K562 (cell line): ENCODE results near the gene PHF20. TPM values are rescaled to one million over a fixed set of nuclear protein-coding genes. Genes with fewer than 3 reads are reported as not detected.

Experiments
- ATAC-seq: fragments of 200-7000 bp; cut with Tn5 transposase; 3 replicates; pipeline ENCODE4 v1.9.1; 2020; ENCODE audit warnings: moderate library complexity
- BruUV-seq: library from RNA; stranded (reverse); fragments of 400-500 nt; replicated peaks from 2 replicates; lab custom pipeline; 2021; lab: Mats Ljungman, UMichigan
- CTCF ChIA-PET: fragments of 300-600 bp; formaldehyde crosslinking; extraction: SDS; loops from one replicate; lab custom pipeline; 2021; ENCODE audit warnings: low intra/inter-chr PET ratio; lab: Yijun Ruan, JAX
- POLR2A ChIA-PET: fragments of 300-600, 350-650 bp; sonication (Branson Sonifier 250); formaldehyde crosslinking; extraction: SDS; loops from one replicate; lab custom pipeline; 2021; ENCODE audit warnings: antibody characterized with exemption, inconsistent platforms; lab: Yijun Ruan, JAX
- DNase-seq, 4 experiments: peaks; one replicate each; pipeline versions ENCODE4 v3.0.0 to v3.0.0-alpha.2; 2011 to 2018; ENCODE audit warnings: low spot score in 3 of 4, mixed read lengths in 3 of 4; ENCODE audit errors: extremely low read depth in 1 of 4
- FAIRE-seq: peaks from 2 replicates; lab custom pipeline; 2011; peaks lifted over from hg19 to GRCh38; lab: Jason Lieb, UNC
- H2AFZ ChIP-seq: 2 replicates; pipeline ENCODE4 v1.6.0; 2011; ENCODE audit warnings: low read depth, low read length, control low read depth, inconsistent platforms
- H3K27ac ChIP-seq: fragments of 200-600 bp; 3 replicates; pipeline ENCODE4 v1.8.0; 2011; ENCODE audit warnings: low read depth, mild to moderate bottlenecking, control low read depth, inconsistent platforms, low read length, moderate library complexity, mixed read lengths; ENCODE audit errors: extremely low read depth
- H3K27me3 ChIP-seq, 2 experiments: fragments of 300-600 bp in 1 of 2; 2 replicates in 1 of 2; 3 replicates in 1 of 2; pipeline versions ENCODE4 v1.6.0 to v1.8.0; 2011; ENCODE audit warnings: inconsistent platforms in 2 of 2, low read length in 2 of 2, mild to moderate bottlenecking in 1 of 2, mixed read lengths in 1 of 2, moderate library complexity in 1 of 2; ENCODE audit not compliant: control insufficient read depth in 2 of 2, insufficient read depth in 2 of 2
- H3K36me3 ChIP-seq: fragments of 300-600 bp; 3 replicates; pipeline ENCODE4 v1.8.0; 2011; ENCODE audit warnings: mild to moderate bottlenecking, low read length, inconsistent platforms; ENCODE audit not compliant: control insufficient read depth, insufficient read depth
- H3K4me1 ChIP-seq, 2 experiments: fragments of 200-600 bp in 1 of 2; replicated peaks in 1 of 2; 2 replicates in 1 of 2; 3 replicates in 1 of 2; pipeline versions ENCODE4 v1.5.1 to v1.8.0; 2011; ENCODE audit warnings: inconsistent platforms in 2 of 2, low read length in 2 of 2, mild to moderate bottlenecking in 1 of 2, mixed read lengths in 1 of 2, moderate library complexity in 1 of 2; ENCODE audit not compliant: control insufficient read depth in 2 of 2, insufficient read depth in 2 of 2
- H3K4me2 ChIP-seq: 2 replicates; pipeline ENCODE4 v1.6.1; 2011; ENCODE audit warnings: low read length, control low read depth, inconsistent platforms, mixed read lengths; ENCODE audit not compliant: insufficient read depth
- H3K4me3 ChIP-seq: fragments of 200-600 bp; sonication (generic), shearing (Covaris generic); 2 replicates; pipeline ENCODE4 v1.5.1; 2016; ENCODE audit warnings: control low read depth, inconsistent platforms
- H3K79me2 ChIP-seq: fragments of 200-600 bp; 3 replicates; pipeline ENCODE4 v1.8.0; 2011; ENCODE audit warnings: low read length, inconsistent platforms; ENCODE audit not compliant: control insufficient read depth, insufficient read depth
- H3K9ac ChIP-seq, 2 experiments: 2 replicates each; pipeline versions ENCODE4 v1.6.0 to v1.6.1; 2011; ENCODE audit warnings: low read depth in 2 of 2, low read length in 2 of 2, control low read depth in 1 of 2, inconsistent platforms in 1 of 2, mild to moderate bottlenecking in 1 of 2, mixed read lengths in 1 of 2; ENCODE audit not compliant: insufficient read depth in 1 of 2
- H3K9me1 ChIP-seq: one replicate; pipeline ENCODE4 v1.6.0; 2011; ENCODE audit warnings: inconsistent platforms, mild to moderate bottlenecking, low read length, moderate library complexity; ENCODE audit not compliant: control insufficient read depth, insufficient read depth
- H3K9me3 ChIP-seq: replicated peaks from 2 replicates; pipeline ENCODE4 v1.5.1; 2011; ENCODE audit warnings: low read depth, low read length, inconsistent platforms; ENCODE audit not compliant: control insufficient read depth, insufficient read depth
- H4K20me1 ChIP-seq: replicated peaks from 2 replicates; pipeline ENCODE4 v1.6.1; 2011; ENCODE audit warnings: low read length, inconsistent platforms, mixed read lengths; ENCODE audit not compliant: control insufficient read depth, insufficient read depth
- CBFA2T3 ChIP-seq: fragments of 450-650 bp; IDR thresholded peaks from 2 replicates; pipeline ENCODE4 v1.6.1; 2017
- ETS1 ChIP-seq: conservative IDR thresholded peaks from 2 replicates; pipeline ENCODE4 v1.6.1; 2011; ENCODE audit warnings: low read depth, mild to moderate bottlenecking, low read length; ENCODE audit not compliant: control insufficient read depth
- HOXB6 ChIP-seq: fragments of 250-450 bp; sonication (Bioruptor Pico); IDR thresholded peaks from 2 replicates; pipeline ENCODE4 v1.5.1; 2022; ENCODE audit warnings: mild to moderate bottlenecking, borderline replicate concordance
- KDM1A ChIP-seq, 2 experiments: fragments of 450-650 bp; IDR thresholded peaks; 2 replicates each; pipeline ENCODE4 v1.6.1; 2016; ENCODE audit warnings: mild to moderate bottlenecking in 2 of 2
- MNT ChIP-seq, 2 experiments: fragments of 450-650 bp; conservative IDR thresholded peaks; 2 replicates each; pipeline ENCODE4 v1.6.1; 2017; ENCODE audit warnings: mild to moderate bottlenecking in 2 of 2, moderate library complexity in 2 of 2
- NFIC ChIP-seq: fragments of 450-650 bp; IDR thresholded peaks from 2 replicates; pipeline ENCODE4 v1.6.1; 2017; ENCODE audit warnings: mild to moderate bottlenecking, inconsistent platforms
- SOX6 ChIP-seq: fragments of 450-650 bp; IDR thresholded peaks from 2 replicates; pipeline ENCODE4 v1.6.1; 2014; ENCODE audit warnings: mild to moderate bottlenecking
- TCF3 ChIP-seq: sonication (generic); formaldehyde crosslinking; IDR thresholded peaks from 2 replicates; pipeline ENCODE4 v1.4.0; 2020; ENCODE audit warnings: mild to moderate bottlenecking, missing genetic modification reagents
- TFAP4 ChIP-seq: sonication (generic); formaldehyde crosslinking; IDR thresholded peaks from 2 replicates; pipeline ENCODE4 v1.8.0; 2022; ENCODE audit warnings: missing genetic modification reagents, mild to moderate bottlenecking, moderate library complexity, borderline replicate concordance
- ZBTB26 ChIP-seq: fragments of 450-650 bp; formaldehyde crosslinking; IDR thresholded peaks from 2 replicates; pipeline ENCODE4 v1.4.0; 2022; ENCODE audit warnings: missing genetic modification characterization
- WGBS: fragments of 100-300 bp; shearing (Covaris generic); methylation state at CpG from one replicate; pipeline ENCODE4 v1.1.6; 2016; ENCODE audit warnings: low coverage, mixed read lengths; ENCODE audit not compliant: insufficient coverage; ENCODE audit errors: missing lambda C conversion rate; 5-methylcytosine and 5-hydroxymethylcytosine counted together
- in situ Hi-C: fragments of 300-500 bp; cut with MboI; formaldehyde crosslinking; loops from 4 replicates; pipeline ENCODE4 v1.15.0; 2018; ENCODE audit warnings: inconsistent platforms, mixed read lengths
- intact Hi-C: fragments of 100-400 bp; cut with micrococcal nuclease; formaldehyde crosslinking; loops from 2 replicates; pipeline ENCODE4 v1.14.2; 2022
- polyA plus RNA-seq, 8 experiments: library from polyadenylated mRNA; depleted of rRNA in 4 of 8; stranded (reverse) in 5 of 8; unstranded in 3 of 8; fragments of >200 nt; fragmentation: Nextera tagmentation in 2 of 8; fragmentation: Illumina TruSeq in 1 of 8; extraction: Ambion mirVana in 2 of 8; extraction: Trizol in 1 of 8; gene quantifications; 2 replicates each; pipeline versions ENCODE4 v1.2.1 to v1.2.3, GENCODE V29; 2011 to 2014; ENCODE audit warnings: inconsistent platforms in 1 of 8, missing spikeins in 1 of 8
- total RNA-seq, 7 experiments: library from RNA; depleted of rRNA in 6 of 7; stranded (reverse); fragments of >200 nt in 6 of 7; fragmentation: Illumina TruSeq in 2 of 7; extraction: Trizol in 2 of 7; gene quantifications; 2 replicates each; pipeline versions ENCODE4 v1.2.1 to v1.2.3, GENCODE V29; 2011 to 2021; ENCODE audit warnings: low replicate concordance in 1 of 7

Gene PHF20
- total and polyA plus RNA-seq, 9 of the 15 experiments (the other 6 are each of a cell fraction or from before 2014, with no cell fraction given): 49.9 to 196 (median 70.7) TPM

- peak; percentile 60 for FAIRE-seq
- TF ChIP-seq HOXB6 (CRISPR knock-in tag) (no peak), TCF3 (CRISPR knock-in tag) (peak; percentile 44; the same call in 1 of the 2 replicates), ZBTB26 (CRISPR knock-in tag) (no peak), MNT (conservative IDR thresholded peaks at IDR 0.05) (0 out of 4 replicates have a peak, but pooled peaks of 1 of the 2 experiments have one; percentile 19), KDM1A (IDR thresholded peaks at IDR 0.05) (0 out of 4 replicates have a peak, but pooled peaks of 1 of the 2 experiments have one; percentile 27), NFIC (peak; percentile 85), ETS1 (no peak), TFAP4 (CRISPR knock-in tag) (peak; percentile 82), SOX6 (peak; percentile 89), CBFA2T3 (peak; percentile 64)
These were observed 135.3 kb downstream of the PHF20 start for GRCh38 chr20:35907017-35907701.

More at GRCh38 chr20:35907017-35907701, 135.3 kb downstream of the PHF20 start:
- Histone ChIP-seq H3K4me3 (no peak overlapping the region), H3K79me2 (peaks cover 10% of the 10 kb centered on the region; the same call in 2 of the 3 replicates), H3K9me3 (no peaks in the 10 kb centered on the region), H3K9ac (peak overlapping the region in 1 of 2 experiments; percentile 65; a peak in 1 of 4 replicates), H3K27ac (0 out of 3 replicates have a peak overlapping the region, but pooled peaks have one; percentile 0), H3K9me1 (no peaks in the 10 kb centered on the region), H3K36me3 (peaks cover 18% of the 10 kb centered on the region; the same call in 2 of the 3 replicates), H4K20me1 (peaks cover 5% of the 10 kb centered on the region; the same call in 1 of the 2 replicates), H3K4me2 (no peak overlapping the region; the same call in 1 of the 2 replicates), H3K27me3 (no peaks in the 10 kb centered on the region), H3K4me1 (peaks cover 24 to 61% of the 10 kb centered on the region in 2 experiments), H2AFZ (no peak overlapping the region)
- no TSS peak for BruUV-seq
- ATAC-seq (peak; percentile 50), DNase-seq (peak in 2 of 4 experiments; percentile 32 to 77)
- in situ Hi-C loops (no loop called here), intact Hi-C loops (loop anchor here (10.0 kb wide), 1 partner anchor 132 kb away; the partner anchor contains the start of gene PHF20)
- POLR2A ChIA-PET: interaction anchor here (1.0 to 1.8 kb wide), 3 partner anchors 22 to 165 kb away, joined by 3 to 7 read pairs (median 7); partner anchors contain the start of genes PHF20 and RBM39
- 24% methylated on average over 7 of the region's 7 CpGs for WGBS
- CTCF ChIA-PET: no interaction called here
